DMS153 treated with DMSO at 0.1 percent for 48 hours (cell line): ENCODE data around the gene HECW1.

Source experiments
- DNase-seq: peaks from one replicate; lab custom pipeline; 2025; ENCODE audit not compliant: unreplicated experiment; lab: John Stamatoyannopoulos, UW

HECW1 gene

DNA sequence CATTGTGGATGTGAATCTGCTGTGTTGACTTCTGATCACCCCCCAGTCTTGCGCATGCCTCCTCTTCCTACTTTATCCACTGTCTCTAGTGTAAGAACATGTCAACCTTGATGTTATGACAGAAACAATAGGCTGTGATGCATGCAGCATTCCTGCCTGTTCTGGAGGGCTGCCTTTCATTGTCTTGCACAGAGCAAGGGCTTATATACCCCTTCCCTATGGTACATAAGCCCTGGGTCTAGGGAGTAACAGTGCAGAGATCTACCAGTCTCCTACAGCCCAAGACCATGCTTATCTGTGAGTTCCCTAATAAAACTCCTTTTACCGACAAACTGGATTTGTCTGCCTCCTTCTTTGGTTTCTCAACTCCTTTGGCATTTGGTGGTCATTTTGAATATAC lies 293.5 kb downstream of the HECW1 start:
- no peak for DNase-seq

DNA sequence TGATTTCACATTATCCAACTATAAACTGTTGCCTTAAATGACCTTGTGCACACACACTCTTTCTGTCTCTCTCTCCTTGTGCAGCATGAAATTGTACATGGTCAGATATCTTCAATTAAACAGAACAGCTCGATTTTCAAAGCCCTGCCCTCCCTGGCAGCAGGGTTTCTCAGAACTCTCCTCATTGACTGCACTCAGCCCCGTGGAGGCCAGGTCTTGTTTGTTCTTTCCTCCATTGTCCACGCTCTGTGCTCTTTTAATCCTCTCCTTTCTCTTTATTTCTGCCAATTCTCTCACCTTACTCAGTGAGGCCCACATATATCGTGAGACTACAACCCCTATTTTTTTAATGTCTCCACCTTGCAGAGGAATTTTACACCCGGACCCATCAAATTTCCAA lies 294.5 kb downstream of the HECW1 start:
- no peak for DNase-seq

DNA sequence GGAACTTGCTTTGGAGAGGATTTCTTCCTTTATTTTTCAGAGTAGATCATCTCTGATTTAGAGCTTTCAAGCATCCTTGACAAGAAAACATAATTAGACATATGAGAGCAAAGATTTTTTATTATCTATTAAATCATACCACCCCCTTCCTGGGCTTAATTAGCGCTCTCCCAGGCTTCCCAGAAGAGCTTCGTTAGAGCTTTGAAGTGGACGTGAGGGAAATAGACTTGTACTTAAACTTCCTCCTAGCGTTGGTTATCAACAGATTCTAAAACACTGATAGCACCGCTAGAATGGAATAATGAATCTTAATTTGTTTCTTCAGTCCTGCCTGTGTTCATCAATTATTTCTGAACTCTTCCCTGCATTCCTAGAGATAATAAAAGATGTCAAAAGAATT lies 296.5 kb downstream of the HECW1 start:
- no peak for DNase-seq

DNA sequence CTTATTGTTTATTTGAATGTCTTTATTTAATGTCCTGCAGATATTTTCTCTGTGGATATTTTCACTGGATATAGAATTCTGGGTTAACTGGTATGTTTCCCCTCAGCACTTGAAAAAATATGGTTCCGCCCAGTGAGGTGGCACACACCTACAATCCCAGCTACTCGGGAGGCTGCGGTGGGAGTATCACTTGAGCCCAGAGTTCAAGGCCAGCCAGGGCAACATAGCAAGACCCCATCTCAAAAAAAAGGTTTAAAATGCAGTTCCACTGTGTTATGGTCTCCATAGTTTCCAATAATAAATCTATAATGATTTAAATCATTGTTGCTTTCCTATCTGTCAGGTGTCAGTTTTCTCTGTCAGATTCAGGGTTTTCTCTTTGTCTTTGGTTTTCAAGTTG lies 305.0 kb downstream of the HECW1 start:
- DNase-seq: no peak

DNA sequence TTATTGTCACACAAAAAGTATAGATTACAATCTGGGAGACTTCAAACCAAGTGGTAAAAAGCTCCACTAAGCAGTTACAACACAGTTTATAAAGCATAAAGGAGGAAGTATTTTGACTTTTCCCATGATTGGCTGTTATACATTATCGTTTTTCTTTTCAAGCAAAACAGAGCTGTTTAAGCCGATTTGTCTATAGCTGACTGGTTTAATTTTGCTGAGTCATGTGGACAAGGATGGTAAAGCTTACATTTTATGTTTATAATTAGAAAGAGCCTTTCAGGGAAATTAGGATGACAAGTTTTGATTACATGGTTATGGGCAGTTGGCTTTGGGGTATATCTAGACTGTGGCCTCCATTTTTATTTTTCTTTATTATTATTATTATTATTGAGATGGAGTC lies 318.0 kb downstream of the HECW1 start:
- no peak for DNase-seq

DNA sequence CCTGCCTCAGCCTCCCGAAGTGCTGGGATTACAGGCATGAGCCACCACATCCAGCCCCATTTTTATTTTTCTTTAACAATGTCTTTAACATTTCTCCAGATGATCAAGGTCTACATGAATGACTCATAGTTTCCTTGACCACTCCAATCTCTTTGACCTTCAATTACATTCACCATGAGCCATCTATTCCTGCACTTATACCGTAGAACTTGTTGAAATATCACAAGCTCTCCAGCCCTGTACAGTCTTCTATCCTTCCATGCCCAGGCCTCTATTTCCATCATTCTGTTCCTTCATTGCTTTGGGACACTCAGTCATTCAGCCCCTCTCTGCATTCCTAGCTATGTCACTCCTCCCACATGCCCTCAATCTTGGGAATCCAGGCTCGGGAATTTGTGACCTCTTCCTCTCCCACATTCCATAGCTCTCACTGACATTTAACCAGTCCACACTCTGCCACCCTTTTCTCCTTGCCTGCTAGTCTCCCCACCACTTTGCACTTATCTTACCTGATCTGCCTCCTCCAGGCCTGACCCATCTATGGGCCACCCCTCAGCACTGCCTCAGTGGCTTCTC lies 318.7 kb downstream of the HECW1 start:
- DNase-seq: no peak

DNA sequence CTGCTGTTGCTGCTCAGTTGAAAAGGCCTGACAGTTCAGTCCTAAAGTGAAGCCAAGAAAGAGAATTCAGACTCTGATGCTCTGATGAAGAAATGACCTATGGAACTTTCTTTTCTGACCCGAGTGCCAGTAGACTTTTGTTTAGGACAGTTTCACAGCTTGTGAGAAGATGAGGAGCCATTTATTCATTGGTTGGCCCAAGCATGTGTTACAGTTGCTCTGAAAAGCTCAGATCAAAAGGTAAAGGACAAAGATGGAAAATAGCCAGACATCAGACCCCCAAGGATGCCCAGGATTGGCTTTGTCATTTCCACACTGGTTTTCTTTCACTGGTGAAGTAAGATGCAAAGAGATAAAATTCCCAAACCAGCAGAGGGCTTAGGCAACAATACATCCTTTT lies 321.2 kb downstream of the HECW1 start:
- DNase-seq: no peak

DNA sequence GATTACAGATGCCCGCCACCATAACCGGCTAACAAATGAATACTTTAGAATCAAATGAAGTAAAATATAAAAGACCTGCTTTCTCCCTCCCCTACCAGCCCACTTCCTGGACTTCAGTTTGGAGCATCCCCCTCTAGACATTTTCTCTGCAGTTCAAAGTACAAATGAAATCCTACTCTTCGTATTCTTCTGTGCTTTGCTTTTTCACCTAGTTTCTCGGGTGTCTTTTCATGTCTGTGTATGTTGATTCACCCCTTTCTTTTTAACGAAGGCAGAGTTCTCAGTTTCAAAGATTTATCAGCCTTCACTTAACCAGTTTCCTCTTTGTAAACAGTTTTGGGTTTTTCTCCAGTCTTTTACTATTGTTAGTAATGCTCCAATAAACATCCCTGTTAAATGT lies 324.6 kb downstream of the HECW1 start:
- no peak for DNase-seq

DNA sequence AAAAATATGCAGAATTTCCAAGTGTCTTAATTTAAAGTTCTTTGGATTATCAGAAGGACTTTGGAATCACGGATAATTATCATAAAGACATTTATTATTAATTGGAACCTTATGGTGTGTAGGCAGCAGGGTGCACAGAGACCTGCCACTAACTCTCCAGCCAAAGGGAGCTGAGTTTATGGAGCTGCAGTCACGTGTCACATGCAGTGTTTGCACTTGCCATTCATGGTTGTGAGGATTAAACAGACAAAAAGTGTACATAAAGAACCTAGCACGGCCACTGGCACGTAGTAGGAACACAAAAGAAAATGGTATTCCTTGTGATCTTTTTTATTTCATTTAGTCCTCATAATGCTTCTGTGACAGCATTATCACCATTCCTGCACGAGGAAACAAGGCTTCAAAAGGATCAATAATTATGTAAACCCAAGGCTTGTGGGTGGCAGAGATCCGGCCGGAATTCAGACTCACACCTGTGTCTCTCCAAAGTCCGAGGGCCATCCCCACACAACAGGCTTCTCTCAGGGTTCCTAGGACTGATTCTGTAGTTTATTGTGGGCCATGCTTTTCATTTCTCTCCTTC lies 326.5 kb downstream of the HECW1 start:
- no peak for DNase-seq

DNA sequence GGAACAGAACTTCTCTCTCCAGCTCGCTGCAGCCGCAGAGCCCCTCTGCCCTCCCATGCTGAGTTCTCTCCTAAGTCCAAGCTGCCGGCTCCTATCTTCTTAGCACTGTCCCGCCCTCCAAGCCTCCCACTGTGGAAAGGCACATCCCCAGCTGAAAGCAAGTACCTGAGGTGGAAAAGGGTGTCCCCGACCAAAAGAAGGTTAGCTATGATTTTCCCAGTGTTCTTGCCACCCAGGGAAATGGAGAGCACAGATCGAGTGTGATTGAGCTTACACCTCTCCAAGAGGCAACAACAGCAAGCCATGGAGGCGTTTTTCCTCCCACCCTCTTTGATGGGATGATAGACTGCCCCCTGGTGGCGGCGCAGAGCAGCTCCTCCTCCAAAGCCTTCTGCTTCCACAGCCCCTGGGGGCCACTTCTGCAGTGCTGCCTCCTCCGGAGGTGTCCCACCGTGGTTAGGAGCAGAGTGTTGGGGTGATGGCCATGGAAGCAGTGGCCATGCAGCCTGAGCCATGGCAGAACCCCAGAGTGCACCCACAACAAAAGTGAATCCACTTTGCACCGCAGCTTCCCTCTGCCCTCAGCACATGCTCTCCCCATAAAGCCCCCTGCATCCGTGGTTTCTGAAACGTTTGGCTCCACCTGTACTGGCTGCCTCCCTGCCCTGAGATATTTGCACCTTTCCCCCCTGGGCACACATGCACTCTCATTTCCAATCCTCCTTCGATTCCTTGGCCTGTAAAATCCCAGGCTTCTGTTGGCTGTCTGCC lies 327.4 kb downstream of the HECW1 start:
- peak; percentile 29 for DNase-seq

DNA sequence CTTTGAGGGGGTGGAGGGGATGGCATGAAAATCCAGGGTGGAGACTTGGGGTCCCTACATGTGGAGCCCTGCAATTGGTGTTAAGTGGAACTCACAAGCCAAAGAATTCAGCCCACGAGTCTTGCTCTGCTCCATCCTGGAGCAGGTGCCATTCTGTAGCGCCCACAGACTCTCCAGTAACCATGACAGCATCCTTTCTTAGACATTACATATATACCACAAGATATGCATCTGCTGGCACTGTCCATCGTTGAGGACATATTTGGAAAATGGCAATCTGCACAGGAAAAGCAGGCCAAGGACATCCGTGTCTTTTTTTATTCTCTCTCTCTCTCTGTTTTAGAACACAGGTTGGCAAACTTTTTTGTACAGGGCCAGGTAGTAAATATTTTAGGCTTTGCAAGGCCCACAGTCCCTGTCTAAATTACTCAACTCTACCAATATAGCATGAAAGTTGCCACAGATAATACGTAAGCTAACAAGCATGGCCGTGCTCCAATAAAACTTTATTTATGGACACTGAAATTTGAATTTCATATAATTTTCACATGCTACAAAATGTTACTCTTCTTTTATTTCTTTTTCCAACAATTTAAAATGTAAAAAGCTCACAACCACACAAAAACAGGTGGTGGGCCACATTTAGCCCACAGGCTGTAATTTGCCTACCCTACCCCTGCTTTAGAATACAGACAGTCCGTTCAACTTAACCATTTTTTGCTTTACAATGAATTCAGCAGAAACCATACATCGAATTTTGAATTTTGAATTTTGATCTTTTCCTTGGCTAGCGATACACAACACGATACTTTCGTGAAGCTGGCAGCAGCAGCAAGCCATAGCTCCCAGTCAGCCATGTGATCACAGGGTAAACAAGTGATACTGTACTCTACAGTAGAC lies 329.0 kb downstream of the HECW1 start:
- no peak for DNase-seq

DNA sequence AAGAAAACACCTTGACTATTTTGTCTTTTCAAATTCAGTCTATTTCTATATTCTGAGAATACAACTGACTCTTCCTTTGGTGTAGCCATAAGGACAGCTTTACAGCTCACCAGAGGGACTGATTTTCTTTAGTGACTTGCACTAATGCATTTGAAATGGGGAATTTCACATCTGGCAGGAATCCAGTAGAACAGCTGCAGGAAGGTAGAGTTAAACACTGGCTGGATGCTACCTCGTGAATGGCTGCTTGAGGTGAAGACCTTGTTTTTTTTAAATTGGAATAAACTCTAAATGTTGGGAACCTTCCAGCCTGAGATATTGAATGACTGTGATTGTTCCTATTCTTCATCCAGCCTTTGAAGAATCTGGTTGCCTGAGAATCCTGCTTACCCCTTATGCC lies 330.9 kb downstream of the HECW1 start:
- no peak for DNase-seq

DNA sequence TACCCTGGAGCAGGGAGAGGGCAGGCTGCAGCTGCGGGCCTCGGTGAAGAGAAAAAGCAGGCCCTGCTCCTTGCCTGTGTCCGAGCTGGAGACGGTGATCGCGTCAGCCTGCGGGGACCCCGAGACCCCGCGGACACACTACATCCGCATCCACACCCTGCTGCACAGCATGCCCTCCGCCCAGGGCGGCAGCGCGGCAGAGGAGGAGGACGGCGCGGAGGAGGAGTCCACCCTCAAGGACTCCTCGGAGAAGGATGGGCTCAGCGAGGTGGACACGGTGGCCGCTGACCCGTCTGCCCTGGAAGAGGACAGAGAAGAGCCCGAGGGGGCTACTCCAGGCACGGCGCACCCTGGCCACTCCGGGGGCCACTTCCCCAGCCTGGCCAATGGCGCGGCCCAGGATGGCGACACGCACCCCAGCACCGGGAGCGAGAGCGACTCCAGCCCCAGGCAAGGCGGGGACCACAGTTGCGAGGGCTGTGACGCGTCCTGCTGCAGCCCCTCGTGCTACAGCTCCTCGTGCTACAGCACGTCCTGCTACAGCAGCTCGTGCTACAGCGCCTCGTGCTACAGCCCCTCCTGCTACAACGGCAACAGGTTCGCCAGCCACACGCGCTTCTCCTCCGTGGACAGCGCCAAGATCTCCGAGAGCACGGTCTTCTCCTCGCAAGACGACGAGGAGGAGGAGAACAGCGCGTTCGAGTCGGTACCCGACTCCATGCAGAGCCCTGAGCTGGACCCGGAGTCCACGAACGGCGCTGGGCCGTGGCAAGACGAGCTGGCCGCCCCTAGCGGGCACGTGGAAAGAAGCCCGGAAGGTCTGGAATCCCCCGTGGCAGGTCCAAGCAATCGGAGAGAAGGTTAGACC lies 332.5 kb downstream of the HECW1 start:
- DNase-seq: no peak

DNA sequence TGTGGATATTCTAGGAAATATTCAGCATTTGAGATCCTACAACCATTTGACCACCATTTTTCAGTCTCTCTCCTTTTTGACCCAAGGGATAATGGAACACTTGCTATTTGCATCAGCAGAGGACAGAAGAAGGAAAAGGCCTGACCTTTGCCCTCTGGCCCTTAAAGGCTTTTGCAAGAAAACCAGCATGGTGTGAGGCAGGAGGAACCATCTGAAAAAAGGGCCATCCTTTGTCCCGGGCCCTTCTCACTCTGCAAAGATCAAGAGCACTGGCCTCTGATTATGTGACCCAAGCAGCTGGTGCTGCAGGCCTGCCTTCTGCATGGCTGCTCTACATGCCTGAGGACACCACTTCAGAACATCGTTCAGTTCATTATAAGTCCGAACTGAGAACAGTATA lies 337.1 kb downstream of the HECW1 start:
- no peak for DNase-seq

DNA sequence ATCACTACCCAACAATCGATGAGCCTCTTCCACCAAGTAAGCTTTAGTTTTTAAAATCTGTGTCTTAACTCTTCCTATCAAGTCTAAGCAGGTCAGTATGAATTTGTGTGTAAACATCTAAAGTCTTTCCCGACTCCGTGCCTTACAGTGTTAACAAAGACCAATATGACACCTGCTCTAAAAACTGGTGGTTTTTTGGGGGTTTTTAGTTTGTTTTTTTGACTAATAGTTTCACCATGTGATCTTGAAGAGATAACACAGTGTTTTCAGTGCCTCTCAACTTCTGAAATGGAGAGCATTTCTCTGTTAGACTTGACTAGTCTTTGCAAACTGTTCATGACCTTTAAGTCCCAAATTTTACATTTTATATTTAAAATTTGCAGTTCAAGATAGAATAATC lies 338.4 kb downstream of the HECW1 start:
- DNase-seq: no peak

DNA sequence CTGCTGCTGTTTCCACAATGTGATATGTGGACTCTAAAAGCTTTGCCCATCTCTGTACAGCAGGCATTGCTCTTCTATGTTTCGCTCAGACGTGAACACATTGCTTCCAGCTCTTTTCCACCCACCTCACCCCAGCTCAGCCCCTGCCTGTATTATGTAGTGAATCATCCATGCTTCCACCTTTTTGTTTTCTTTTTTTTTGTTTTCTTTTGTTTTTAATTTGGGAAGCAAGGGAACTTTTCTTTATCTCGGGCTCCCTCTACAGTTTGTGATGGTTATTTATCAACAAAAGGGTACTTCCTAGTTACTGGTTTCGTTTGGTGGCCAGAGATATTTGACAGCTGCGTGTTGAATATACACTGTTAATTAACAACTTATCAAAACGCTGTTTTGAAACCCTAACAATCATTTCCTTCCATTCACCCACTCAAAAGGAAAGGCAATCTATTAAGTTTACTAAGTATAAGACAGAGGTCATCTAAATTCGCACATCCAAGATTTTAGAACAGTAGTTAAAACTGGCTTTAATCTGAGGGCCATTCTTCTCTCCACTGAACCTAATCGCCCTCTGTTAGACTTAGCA lies 342.6 kb downstream of the HECW1 start:
- peak; percentile 31 for DNase-seq

DNA sequence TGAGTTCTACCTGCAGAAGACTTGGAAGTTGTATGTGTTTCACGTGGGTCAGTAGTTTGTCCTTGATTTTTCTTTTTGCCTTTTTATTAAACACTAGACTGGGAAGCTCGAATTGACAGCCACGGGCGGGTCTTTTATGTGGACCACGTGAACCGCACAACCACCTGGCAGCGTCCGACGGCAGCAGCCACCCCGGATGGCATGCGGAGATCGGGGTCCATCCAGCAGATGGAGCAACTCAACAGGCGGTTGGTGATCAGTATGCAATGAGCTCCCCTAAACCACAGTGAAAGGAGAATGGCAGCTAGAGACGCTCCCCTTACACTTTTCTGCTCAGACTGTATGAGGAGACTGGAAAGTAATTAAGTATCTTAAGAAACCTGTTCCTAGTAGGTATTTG lies 343.8 kb downstream of the HECW1 start:
- no peak for DNase-seq

DNA sequence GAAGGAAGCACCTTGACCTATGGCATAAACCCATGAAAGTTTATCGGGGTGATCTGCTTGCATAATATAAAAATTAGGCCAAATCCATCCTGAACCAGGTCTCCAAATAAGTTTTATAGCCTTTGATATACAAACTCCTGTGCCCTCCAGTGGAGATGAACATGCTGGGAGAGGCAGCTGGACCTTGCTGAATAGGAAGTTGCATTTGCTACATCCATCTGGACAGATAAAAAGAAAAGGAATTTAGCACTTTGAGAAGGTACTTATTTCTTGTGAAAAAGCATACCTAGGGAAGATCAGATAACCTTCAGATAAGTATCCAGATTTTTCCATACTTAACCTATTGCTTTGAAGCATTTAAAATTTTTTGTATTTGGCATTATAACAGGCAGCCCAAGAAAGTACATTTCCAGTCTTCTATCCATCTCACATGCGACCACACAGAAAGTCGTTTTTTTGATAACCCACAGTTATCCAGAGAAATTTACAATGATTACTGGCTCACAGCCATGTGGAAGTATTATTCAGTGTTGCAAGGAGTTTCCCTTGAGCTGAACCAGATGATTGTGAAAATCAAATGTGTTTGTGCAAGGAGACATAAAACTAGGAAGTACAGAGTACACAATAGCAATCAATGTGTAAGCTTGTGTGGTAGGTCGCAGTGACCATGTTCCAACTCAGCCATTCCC lies 346.0 kb downstream of the HECW1 start:
- no peak for DNase-seq

DNA sequence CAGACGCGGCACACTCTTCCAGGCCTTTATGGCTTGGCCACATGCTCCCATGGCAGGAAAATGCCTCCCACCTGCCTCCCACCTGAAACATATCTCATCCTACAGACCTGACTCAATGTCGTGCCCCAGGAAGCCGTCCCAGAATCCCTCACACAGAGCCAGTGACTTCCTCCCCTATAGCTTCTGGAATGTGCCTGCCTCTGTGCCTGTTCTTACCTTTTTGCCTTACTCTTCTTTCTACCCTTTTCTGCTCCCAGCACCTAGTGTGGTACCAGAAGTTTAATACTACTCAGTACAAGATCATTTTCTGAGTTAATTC lies 346.5 kb downstream of the HECW1 start:
- no peak for DNase-seq
